ENCODE data around the gene SRGAP3.
A peak's percentile ranks its signal among the peaks of the same experiment; 100 is the strongest.

- TF ChIP-seq CTCF (conservative IDR thresholded peaks at IDR 0.05), result peak; percentile 94
- no peak for TF ChIP-seq ZFX (IDR thresholded peaks at IDR 0.05)
Measured at GRCh38 chr3:9067352-9067975, 182.0 kb downstream of the SRGAP3 start.

All from C4-2B (cell line).